Right renal cortex interstitium (tissue), 3 donors: ENCODE results near the gene RNASE3. TPM values are rescaled to one million over a fixed set of nuclear protein-coding genes. Genes with fewer than 3 reads are reported as not detected.
"Not testable (repeated sequence)": the region's sequence is repeated elsewhere in the genome, so short reads cannot be mapped to it uniquely, and the experiment has no call there.

ENCODE experiments used
- DNase-seq, 3 donors: peaks; one replicate each; pipeline ENCODE4 v3.0.0-alpha.2; 2013; ENCODE audit warnings: low read depth in 3 of 3, low spot score in 2 of 3
- polyA plus RNA-seq, 3 donors: library from polyadenylated mRNA; unstranded; fragments of 120-200 nt; gene quantifications; one replicate each; pipeline ENCODE4 v1.2.1, GENCODE V29; 2013; ENCODE audit not compliant: insufficient read length in 3 of 3

RNASE3 gene
- polyA plus RNA-seq = 1 to 10 TPM in 1 of 3 donors, under 1 TPM in 1, not detected in 1; 0.44 to 1.1 TPM

DNA sequence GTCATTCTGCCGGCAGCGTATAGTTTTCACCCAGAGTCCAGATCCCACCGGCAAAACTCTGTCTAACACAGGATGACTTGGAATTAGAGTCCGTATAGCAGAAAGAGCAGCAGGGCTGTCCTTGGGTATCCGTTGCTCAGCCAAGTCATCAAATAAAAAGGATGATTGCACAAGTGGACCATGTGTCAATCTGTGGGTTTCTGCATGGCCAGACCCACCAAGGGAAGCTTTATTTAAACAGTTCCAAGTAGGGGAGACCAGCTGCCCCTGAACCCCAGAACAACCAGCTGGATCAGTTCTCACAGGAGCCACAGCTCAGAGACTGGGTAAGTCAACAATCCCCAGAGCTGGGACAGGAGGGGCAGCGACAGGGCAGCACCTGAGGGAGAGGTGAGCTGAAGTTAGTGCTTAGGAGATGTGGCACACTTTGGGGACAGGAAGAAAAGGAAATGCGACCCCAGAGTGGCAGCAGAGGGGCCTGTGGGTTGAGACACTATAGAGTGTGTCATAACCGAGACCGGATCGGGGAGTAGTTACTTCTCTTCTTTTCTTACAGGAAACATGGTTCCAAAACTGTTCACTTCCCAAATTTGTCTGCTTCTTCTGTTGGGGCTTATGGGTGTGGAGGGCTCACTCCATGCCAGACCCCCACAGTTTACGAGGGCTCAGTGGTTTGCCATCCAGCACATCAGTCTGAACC, at the start of gene RNASE3:
Gene RNASE3, plus strand, starts transcription at position 260 of the 700 bp plus-strand sequence. Its CDS starts 302 bp downstream, at position 562.
- DNase-seq = not testable (repeated sequence)

DNA sequence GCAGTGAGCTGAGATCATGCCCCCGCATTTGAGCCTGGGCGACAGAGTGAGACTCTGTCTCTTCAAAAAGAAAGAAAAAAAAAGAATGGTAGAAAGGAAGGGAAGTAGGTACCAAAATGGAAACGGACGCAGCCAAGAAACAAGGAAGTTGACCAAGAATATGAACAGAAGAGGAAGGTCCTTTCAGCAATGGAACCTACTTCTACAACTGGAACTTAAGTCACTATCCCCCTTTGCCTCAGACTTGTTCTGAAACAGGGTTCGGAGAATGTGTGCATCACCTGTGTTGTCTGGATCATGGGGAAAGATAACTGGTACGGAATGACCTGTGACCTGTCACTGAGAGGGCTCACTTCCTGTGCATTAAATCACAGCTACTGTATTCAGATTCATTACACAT, 44.6 kb upstream of the RNASE3 start:
- DNase-seq = no peak

DNA sequence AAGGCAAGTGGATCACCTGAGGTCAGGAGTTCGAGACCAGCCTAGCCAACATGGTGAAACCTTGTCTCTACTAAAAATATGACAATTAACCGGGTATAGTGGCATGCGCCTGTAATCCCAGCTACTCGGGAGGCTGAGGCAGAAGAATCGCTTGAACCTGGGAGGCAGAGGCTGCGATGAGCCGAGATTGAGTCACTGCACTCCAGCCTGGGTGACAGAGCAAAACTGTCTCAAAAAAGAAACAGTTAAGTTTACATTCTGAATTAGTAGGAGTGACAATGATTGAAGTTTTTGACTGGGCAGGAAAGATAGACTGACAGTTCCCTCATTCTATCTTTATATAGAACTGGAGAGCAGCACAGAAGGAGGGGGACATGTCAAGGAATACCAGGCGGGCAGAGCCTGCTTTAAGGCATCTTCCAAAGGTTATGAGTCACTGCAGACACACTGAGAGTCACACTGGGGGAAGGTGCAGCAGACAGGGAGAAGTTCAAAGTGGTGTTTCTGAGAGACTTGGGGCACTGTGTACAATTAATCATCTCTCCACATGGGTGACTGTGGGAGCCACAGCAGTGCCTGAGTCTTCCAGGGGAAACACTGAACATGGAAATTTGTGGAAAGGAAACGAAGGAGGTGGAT, 42.8 kb upstream of the RNASE3 start:
- DNase-seq = no peak

DNA sequence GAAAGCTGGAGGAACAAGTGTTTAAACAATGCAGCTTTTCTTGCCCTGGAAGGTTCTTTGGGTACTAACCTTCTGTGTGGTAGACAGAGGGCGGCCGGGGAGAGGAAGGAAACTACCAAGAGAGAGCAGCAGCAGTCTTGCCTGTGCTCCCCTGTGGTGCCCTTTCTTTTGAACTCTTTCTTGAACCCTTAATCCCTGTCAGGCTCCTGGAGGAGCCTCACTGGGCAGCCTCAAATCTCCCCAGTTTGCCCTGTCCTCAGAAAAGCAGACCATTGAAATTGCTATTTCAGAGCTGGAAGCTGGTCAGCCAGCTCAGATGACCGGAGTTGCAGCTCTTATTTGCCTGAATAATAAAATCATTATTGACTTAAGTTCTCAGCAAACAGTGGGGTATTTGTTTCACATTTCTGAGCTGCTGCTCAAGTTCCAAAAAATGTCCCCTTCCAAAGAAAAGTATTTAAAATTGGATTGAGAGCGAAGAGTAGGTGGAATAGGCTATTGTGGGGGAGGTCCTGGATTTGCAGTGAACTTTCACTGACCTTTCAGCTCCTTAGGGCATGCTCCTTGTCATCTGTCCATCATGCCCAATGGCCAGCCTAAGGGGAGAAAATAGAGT, 42.1 kb upstream of the RNASE3 start:
- DNase-seq = no peak

DNA sequence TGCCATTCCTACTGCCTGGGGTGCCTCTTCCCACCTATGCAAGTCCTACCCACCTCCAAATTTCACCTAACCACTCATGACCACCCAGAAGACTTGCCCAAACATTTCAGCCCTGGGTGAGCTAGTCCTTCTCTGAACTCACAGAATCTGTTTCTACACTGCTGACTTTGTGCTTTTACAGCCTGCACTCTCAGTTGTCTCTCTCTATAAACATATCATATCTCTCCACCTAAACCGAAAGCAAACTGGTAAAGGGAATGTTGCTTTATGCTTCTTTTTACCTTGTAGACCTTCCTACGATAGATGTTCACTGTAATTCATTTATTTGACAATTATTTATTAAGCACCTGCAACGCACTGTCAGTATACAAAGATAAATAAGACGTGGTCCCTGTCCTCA, 38.1 kb upstream of the RNASE3 start:
- no peak for DNase-seq

DNA sequence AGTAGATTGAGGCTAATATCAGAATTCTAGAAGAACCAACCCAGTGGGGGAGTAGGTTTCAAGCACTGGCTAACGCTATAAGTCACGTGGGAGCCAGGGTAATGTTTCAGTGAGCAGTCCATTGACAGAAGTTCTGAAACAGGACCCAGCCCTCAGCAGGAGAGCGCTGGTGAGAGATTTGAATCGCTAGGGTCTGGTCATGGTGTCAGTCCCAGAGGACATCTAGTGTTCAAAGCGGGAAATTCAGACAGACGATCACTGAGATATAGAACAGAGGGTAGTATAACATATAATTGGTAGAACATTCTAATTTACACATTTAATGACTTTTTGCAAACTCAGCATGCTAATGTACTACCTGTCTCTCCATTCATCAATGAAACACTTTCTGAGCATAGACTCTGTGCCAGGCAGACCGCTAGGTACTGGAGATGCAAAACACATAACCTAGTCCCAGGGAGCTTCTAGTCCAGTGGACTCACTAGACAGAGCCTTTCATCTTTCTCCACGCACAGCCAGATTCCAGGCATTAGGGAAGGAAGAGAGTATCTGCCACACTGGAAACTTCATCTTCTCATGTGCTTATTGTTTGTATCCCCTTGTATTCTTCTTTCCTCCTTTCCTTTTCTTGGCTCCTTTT, 35.4 kb upstream of the RNASE3 start:
- peak in 2 of 3 donors; percentile 62 to 65 for DNase-seq

DNA sequence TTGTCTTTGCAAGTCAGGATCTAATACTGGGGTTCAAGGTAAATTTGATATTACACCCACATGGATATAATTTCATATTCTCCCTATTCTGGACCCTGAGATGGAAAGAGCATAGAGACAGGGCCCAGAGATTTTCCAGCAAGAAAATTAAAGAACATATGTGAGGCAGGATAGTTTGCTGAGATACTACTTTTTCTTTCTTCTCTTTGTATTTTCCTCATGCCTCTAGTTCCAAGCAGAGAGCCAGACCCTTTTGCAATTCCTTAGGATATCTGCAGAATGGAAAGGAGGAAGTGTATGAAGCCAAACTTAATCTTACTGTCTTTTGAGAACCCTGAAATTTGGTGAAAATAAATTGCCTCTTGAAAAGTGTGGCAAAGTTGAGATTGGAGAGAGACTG, 34.0 kb upstream of the RNASE3 start:
- DNase-seq = no peak

DNA sequence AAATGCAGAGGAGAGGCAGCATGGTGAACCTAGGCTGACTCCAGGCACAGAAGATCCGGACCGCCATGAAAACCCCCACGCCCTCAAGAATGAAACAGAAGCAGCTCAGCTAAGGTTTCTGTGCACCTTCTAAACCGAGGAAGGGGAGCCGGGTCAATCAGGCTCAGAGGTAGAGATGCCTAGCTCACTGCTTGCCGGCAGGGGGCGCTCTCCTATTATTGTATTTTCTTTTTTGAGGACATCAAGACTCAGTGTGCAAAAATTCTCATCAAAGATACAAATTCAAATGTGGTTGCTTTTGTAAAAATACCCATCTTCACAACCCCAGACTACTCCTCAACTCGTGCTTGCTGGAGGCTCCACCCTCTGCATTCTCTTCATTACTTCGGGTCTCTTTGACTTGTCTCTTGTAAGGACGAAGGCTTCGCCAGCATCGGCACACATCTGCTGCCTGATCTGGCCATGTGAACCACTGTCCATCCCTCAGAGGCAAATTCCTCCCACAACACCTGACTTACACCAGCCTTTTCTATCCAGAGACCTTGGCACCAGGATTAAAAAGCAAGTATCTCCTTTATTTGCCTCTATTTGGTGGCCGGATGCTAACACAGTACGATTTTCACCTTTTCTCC, 33.4 kb upstream of the RNASE3 start:
- DNase-seq = no peak

DNA sequence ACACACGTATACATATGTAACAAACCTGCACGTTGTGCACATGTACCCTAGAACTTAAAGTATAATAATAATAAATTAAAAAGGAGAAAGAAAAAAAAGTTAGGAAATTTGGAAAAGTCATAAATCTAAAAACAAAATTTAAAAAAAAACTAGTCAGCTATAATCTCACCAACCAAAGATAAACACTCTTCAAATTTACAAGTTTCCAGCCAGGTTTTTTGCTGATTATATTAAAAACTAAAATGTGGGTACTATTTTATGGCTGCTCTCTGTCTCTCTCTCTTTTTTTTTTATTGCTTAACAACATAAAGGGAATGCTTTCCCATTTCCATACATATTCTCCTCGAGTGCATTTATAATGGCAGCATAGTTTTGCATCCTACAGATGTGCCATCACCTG, 25.0 kb upstream of the RNASE3 start:
- no peak for DNase-seq

DNA sequence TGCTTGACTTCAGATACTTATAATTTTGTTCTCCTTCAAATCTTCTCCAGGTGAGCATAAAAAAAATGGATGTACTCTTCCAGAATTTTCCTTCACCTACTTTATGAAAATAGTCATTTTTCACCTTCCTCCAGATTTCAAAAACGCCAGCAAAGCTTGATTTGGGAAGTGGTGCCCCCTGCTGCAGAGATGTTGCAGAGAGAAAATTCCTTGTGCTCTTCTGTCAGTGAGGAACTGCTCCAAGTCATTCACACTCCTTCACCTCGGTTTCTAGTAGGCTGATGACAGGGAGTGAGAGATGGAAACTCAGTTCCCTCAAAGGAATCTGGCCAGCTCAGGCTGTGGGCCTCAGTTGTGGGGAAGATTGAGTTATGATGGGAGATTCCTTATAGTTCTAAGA, 24.2 kb upstream of the RNASE3 start:
- no peak for DNase-seq

DNA sequence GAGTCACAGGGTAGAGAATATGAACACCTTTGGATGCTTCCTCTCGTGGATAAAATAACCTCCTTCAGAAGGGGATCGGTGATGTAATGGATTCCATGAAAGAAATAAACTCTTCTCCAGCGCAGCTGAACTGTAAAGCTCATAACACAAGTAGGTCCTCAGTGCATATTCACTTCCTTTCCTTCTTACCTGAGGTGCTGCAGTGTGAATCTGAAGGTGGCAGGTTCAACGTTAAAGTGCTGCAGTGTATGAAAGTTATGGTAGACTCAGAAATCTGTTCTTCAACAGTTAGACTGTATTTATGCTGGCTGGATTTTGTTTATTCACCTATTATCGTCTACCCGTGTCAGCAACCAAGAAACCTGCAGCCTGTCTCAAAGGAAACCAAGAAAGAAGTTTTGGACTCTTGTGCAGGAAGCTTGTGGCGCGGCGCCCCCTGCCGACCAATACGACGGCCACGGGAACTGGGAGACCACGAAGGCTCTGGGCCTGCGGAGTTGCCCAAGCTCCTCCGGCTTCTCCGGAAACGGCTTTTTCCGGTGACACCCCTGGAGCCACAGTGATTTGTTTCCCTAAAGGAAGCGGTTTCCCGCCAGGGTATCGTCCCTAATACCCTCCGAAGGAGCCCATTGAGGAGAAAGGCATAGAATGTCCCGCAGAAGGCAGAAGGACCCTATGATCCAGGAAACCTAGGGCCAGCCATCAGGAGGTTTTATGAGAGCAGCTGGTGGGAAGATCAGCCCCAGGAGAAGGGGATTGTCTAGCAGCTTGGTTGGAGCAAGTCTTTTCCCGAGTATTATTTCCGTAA, 17.6 kb upstream of the RNASE3 start:
- DNase-seq = peak in 2 of 3 donors; percentile 17 to 38

DNA sequence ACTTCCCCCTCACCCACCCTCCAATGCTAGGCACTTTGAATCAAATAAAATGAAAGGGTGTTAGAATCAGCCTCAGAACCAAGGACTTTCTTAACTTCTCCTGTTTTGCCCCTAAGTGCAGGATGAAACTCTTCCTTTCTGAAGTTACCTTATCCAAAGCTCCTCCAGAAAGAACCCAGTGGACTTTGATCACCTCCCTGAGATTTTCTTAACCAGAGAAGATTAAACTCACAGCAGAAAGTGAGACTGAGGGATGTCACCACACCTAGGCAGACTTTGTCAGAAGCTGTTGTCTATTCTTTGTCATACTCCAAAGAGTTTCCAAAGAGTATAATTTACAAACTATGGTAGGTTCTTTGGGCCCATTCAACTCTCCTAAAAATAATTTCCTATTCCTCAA, 14.2 kb upstream of the RNASE3 start:
- DNase-seq = no peak

DNA sequence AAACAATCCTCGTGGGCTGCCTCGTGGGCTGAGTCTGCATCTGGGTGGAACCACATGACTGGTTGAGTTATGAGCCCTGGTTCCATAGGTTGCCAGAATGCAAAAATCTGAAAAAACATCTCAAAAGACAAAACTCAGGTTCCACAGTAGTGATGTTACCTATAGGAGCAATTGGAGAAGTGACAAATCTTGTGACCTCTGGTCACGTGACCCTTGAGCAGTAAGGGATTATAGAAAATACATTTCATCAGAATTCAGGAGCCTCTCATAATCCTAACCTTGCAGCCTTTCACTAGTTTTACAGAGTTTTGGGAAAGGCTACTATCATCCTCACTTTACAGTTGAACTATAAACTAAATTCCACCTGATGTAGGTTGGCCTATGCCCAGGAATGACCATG, 12.5 kb upstream of the RNASE3 start:
- no peak for DNase-seq

DNA sequence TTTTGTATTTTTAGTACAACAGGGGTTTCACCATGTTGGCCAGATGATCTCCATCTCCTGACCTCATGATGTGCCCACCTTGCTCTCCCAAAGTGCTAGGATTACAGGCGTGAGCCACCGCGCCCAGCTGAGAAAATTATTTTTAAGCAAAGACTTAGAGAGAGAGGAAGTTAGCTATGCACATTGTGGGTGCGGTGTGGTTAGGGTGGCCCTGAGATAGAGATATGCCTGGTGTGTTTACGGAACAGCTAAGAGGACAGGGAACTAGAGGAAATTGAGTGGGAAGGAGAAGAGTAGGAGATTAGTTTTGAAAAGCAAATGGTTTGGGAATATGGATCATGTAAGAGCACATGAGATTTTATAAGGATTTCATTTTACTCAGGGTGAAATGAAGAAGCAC, 10.0 kb upstream of the RNASE3 start:
- DNase-seq = not testable (repeated sequence)

DNA sequence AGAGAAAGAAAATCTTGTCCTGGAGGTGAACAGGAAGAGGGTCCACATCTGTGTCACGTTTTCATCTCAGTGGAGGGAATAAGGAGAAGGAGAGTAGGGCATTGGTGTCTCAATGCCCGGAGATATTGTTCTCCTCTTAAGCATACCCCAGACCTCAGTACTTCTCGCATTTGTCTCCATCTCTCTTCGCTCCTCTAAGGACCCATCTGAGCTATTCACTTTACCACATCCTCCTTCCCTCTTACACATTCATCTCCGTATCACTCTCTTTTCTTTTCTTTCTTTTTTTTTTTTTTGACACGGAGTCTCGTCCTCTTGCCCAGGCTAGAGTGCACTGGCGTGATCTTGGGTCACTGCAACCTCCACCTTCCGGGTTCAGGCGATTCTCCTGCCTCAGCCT, 8.4 kb upstream of the RNASE3 start:
- not testable (repeated sequence) for DNase-seq

DNA sequence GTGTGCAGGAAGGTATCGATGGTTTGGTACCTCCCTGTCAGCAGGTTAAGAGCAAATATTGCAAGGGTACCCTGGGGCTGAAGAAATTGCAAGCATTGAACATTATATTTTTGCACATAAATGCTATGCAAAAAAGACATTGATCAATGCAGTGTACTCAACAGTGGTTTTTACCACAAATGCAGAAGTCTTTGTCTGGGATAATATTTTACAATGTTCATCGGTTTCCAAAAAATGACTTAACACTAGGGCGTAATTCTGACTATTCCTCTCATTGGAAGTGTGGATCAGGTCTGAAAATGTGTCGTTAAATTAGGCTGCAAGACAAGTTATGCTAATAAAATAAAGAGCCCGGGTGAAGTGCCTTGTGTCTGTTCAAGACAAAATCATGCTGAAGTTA, 2.8 kb upstream of the RNASE3 start:
- not testable (repeated sequence) for DNase-seq

DNA sequence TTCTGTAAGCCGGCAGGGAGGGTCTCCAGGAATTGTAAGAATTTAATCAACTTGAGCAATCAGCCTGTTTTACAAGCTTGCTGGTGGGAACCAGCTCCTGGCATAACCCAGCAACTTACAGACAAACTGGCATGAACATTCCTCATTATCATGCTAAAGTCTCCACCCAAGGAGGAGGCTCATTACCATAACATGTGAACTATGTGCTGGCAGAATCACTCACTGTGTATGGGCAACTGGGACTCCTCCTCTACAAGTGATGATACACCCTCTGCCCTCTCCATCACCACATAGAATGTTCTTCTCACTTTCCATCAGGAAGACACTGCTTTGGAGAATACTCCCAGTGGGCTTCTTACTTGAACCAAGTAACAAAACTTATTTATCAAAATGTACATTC, 4.1 kb downstream of the RNASE3 start:
- not testable (repeated sequence) for DNase-seq

DNA sequence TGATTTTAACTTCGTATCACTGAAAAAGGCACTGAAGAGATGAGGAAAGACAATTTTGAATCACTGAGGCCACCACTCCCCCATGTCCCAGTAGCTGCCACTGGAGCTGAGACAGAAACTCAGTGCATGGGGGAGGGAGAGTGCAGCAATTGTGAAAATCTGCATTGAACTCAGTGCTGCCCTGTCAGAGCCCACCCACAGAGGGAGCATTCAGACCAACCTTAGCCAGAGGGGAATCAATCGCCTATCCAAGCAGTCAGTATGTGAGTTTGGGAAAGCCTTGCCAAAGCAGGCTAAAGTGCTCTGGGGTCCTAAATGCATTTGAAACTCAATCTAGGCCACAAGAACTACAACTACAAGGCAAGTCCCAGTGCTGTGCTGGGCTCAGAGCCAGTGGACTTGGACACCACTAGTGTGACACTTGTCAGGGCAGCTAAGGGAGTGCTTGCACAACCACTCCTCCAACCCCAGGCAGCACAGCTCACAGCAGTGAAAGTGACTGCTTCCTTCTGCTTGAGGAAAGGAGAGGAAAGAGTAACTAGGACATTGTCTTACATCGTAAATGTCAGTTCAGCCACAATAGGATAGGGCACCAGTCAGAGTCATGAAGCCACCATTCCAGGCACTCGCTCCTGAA, 13.3 kb downstream of the RNASE3 start:
- DNase-seq = no peak

DNA sequence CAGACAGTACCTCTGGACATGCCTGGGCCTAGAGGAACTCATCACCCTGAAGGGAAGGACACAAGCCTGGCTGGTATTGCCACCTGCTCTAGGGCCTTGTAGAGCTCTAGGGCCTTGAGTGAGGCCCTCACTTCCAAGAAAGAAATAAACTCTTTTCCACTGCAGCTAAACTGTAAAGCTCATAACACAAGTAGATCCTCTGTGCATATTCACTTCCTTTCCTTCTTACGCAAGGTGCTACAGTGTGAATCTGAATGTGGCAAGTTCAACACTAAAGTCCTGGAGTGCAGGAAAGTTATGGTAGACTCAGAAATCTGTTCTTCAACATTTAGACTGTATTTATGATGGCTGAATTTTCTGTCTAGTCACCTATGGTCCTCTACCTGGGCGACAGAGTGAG, 14.5 kb downstream of the RNASE3 start:
- no peak for DNase-seq

DNA sequence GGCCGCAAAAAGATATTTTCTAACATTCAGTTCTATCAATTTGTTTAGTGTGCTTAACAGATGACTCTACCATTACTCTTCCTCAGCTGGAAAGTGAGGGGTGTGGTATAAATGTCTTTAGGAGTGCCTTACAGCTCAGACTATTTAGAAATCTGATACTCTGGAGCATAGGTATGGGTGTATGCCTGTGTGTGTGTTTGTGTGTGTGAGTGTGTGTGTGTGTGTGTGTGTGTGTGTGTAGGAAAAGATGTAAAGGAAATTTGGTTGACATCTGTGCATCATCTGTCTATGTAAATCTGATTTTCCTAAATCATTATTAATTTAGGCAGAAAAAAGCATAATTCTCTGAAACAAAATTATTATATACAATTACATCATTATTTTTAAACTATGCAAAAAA, 16.0 kb downstream of the RNASE3 start:
- DNase-seq = no peak
